ENCODE data around the gene ZBTB16.

ZBTB16 gene

GRCh38 chr11:114087025-114087424, 27.5 kb downstream of the ZBTB16 start:
- DNase-seq, result no peak

DNA sequence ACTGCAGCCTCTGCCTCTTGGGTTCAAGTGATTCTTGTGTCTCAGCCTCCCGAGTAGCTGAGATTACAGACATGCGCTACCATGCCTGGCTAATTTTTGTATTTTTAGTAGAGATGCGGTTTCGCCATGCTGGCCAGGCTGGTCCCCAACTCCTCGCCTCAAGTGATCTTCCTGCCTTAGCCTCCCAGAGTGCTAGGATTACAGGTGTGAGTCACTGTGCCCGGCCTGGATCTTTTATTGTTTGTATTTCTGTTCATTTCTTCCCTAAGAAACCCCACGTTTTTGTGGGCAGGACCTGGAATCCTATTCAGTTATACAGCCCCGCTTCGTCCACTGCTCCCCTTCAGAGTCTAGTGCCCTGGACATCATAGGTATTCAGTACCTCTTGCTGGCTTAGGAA, 28.7 kb downstream of the ZBTB16 start:
- no peak for DNase-seq

GRCh38 chr11:114088836-114089235, 29.3 kb downstream of the ZBTB16 start:
- DNase-seq, result no peak

DNA sequence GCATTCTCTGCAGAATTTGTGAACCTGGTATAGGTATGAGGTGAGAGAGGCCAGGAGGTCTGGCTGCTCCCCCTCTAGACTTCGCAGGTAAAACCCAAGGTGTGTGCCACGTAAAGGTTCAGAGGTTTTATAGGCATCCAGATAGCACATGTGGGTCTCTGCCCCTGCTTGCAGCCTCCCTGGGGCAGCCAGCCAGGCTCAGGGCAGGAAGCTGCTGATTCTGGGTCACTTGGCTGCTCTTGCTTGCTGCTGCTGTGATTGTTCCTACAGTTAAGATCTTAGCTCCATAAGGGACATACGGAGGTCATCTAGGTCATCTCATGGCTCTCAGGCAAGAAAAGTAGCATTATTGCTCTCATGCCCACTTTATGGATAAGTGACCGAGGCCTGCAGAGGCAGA, 30.2 kb downstream of the ZBTB16 start:
- DNase-seq, result no peak

GRCh38 chr11:114090225-114090910, 30.9 kb downstream of the ZBTB16 start:
- DNase-seq, result no peak

GRCh38 chr11:114090976-114091375, 31.5 kb downstream of the ZBTB16 start:
- DNase-seq, result no peak

GRCh38 chr11:114091516-114092397, 32.2 kb downstream of the ZBTB16 start:
- no peak for DNase-seq

- no peak for DNase-seq
Measured at GRCh38 chr11:114092478-114092877, 33.0 kb downstream of the ZBTB16 start.

GRCh38 chr11:114092953-114093352, 33.4 kb downstream of the ZBTB16 start:
- no peak for DNase-seq

- no peak for DNase-seq
Measured at GRCh38 chr11:114094516-114094915, 35.0 kb downstream of the ZBTB16 start.

- DNase-seq, result no peak
Measured at GRCh38 chr11:114095899-114096298, 36.4 kb downstream of the ZBTB16 start.

GRCh38 chr11:114097832-114098231, 38.3 kb downstream of the ZBTB16 start:
- DNase-seq, result no peak

- DNase-seq, result no peak
Measured at GRCh38 chr11:114098927-114099326, 39.4 kb downstream of the ZBTB16 start.

DNA sequence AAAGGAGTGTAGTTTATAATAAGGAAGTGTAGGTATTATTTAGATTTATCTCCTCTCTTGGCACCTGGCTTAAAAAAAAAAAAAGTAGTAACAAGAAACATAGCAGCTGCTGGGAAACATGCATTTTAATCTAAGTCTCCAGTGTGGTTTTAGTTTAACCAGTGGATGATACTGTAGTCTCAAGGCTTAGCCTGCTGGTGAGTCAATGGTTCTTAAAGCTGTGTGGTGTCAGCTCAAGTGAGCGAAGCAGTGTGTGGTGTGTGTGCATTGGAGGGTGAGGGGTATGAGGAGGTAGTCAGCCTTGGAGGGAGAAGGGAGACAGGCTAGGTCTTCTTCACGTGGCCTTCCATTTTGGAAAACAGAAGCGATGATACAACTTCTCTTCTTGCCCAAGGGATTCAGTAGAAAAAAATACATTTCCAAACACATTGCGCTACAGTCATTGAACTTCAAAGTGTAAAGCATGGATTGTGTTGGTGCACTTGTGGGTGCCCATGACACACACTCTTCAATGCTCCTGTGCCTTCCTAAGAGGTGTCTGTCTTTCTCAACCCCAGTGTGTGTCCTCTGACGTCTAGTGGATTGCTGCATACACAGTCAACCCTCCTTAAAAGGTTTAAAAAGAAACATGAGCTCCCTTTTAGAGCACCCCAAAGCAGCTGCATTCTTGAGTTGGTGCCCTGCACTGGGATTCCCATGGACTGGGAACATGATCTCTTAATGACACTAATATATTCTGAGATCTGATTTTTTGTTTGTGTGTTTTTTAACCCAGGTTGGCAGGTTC, 40.1 kb downstream of the ZBTB16 start:
- no peak for DNase-seq

GRCh38 chr11:114102993-114103896, 43.7 kb downstream of the ZBTB16 start:
- DNase-seq, result no peak

GRCh38 chr11:114105611-114106010, 46.1 kb downstream of the ZBTB16 start:
- DNase-seq, result no peak

- no peak for DNase-seq
Measured at GRCh38 chr11:114106047-114106446, 46.5 kb downstream of the ZBTB16 start.

GRCh38 chr11:114106986-114107385, 47.5 kb downstream of the ZBTB16 start:
- DNase-seq, result no peak

- no peak for DNase-seq
Measured at GRCh38 chr11:114108501-114109205, 49.1 kb downstream of the ZBTB16 start.

DNA sequence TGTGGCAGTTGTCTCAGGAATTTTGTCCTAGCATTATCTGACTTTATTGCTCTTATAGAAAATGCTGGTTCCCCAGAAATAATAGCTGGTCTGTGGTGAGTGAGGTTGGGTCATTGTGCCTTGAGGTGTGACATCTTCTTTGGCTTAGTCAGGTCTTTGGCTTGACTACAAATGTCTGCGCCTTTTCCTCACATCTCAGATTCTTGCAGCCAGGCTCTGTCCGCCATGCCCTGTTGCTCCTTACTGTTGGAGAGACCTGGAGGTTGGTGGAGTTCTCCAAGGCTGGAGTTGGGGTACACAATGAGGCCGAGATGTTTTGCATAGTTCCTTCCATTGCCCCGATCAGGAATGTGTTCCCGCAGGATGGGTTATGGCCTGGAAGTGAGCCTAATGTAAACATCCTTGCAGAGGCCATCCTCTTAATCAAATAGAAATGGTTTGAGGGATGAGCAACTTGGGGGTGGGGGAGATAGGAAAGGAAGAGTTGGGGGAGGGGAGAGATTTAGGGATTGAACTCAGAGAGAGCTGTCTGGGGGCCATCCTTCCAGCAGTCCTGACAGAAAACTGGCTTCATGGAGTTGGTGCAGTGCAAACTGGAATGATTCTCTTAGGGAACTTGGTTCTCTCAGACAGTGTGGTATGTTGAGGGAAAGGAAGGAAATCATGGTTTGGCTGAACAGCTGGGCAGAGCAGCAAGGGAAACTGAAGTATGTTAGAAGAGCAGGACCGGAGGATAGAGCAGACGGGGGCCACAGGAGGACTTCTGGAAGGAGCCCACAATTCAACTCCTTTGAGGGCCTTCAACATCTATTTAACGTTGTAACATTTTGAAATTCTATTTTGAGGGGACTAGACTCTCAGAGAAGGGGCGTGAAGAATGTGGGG, 49.9 kb downstream of the ZBTB16 start:
- no peak for DNase-seq

DNA sequence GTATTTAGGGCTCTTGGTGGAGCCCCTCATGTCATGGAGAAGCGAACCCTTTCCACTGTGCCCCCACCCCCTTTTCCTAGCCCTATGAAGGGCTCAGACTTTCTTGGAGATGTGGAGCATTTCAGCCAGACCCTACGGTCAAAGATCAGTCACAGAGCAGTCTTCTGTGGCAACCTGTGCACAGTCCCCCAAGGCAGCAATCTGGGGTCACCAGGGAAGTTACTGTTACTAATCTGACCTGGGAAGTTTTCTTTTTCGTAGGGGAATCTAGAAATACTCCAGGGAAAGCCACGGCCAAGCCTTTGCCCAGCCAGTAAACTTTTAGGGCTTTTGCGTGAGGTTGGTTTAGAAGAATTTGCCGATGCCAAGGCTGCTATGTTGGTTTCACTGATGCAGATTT, 50.6 kb downstream of the ZBTB16 start:
- no peak for DNase-seq
